Measurements from ENCODE around the gene MEMO1. TPM values are rescaled to one million over a fixed set of nuclear protein-coding genes. Genes with fewer than 3 reads are reported as not detected.
"Not testable (repeated sequence)": the region's sequence is repeated elsewhere in the genome, so short reads cannot be mapped to it uniquely, and the experiment has no call there.

The MEMO1 gene
- total RNA-seq, 1 experiment from 2014 or later: 54.6 TPM

DNA sequence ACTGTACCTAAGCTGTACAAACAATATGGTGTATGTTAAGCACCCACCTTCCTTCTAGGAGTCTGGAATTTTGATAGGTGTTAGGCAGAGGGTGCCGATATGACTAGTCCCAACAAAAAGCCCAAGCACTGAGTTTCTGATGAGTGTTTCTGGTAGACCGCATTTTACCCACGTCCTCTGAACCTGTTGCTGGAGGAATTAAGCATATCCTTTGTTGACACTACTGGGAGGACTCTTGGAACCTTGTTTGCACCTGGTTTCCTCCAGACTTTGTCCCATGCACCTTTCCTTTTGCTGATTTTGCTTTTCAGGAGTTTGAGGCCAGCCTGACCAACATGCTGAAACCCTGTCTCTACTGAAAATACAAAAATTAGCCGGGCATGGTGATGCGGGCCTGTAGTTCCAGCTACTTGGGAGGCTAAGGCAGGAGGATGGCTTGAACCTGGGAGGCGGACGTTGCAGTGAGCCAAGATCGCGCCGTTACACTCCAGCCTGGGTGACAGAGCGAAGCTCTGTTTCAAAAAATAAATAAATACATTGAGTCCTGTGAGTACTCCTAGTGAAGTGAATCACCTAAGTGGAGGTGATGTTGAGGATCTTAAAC lies 41.1 kb upstream of the MEMO1 start:
- Mint-ChIP-seq H3K27me3 (ENCODE audit: insufficient read depth, unreplicated experiment) (no peaks in the 10 kb centered on the region), H3K4me1 (ENCODE audit: insufficient read depth, unreplicated experiment) (no peaks in the 10 kb centered on the region), H3K4me3 (ENCODE audit: unreplicated experiment) (no peak overlapping the region), H3K27ac (ENCODE audit: low read depth, unreplicated experiment) (no peak overlapping the region), H3K9me3 (ENCODE audit: unreplicated experiment) (no peaks in the 10 kb centered on the region), H3K36me3 (ENCODE audit: insufficient read depth, unreplicated experiment) (no peaks in the 10 kb centered on the region)
- CTCF ChIA-PET: no interaction called here
- no TSS peak for BruUV-seq (replicated peaks)
- intact Hi-C loops (cut with micrococcal nuclease): no loop called here
- DNase-seq (ENCODE audit: unreplicated experiment): no peak
- TF ChIP-seq, protein P1, sequence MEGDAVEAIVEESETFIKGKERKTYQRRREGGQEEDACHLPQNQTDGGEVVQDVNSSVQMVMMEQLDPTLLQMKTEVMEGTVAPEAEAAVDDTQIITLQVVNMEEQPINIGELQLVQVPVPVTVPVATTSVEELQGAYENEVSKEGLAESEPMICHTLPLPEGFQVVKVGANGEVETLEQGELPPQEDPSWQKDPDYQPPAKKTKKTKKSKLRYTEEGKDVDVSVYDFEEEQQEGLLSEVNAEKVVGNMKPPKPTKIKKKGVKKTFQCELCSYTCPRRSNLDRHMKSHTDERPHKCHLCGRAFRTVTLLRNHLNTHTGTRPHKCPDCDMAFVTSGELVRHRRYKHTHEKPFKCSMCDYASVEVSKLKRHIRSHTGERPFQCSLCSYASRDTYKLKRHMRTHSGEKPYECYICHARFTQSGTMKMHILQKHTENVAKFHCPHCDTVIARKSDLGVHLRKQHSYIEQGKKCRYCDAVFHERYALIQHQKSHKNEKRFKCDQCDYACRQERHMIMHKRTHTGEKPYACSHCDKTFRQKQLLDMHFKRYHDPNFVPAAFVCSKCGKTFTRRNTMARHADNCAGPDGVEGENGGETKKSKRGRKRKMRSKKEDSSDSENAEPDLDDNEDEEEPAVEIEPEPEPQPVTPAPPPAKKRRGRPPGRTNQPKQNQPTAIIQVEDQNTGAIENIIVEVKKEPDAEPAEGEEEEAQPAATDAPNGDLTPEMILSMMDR (IDR thresholded peaks at IDR 0.05; ENCODE audit: unreplicated experiment): no peak
- POLR2A ChIA-PET: interaction anchor here (1.1 to 1.3 kb wide), 2 partner anchors 11 to 12 kb away, joined by 4 to 7 read pairs; partner anchors contain the start of genes DPY30 and SPAST

DNA sequence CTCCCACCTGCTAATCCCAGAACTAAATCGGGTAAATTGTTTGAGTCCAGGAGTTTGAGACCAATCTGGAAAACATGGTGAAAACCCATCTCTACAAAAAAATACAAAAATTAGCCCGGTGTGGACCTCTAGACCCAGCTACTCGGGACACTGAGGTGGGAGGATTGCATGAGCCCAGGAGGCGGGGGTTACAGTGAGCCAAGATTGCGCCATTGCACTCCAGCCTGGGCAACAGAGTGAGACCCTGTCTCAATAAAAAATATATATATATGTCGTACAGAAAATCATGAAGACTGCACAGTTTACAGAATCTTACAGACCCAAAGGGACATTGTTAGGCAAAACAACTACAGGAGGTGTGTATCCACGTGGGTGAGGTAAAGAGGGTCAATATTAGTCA lies 32.8 kb upstream of the MEMO1 start:
- no TSS peak for BruUV-seq (replicated peaks)
- TF ChIP-seq, protein P1 (IDR thresholded peaks at IDR 0.05; ENCODE audit: unreplicated experiment): no peak
- H3K27ac Mint-ChIP-seq (ENCODE audit: low read depth, unreplicated experiment): no peak overlapping the region
- no peaks in the 10 kb centered on the region for H3K36me3 Mint-ChIP-seq (ENCODE audit: insufficient read depth, unreplicated experiment)
- POLR2A ChIA-PET: no interaction called here
- no peaks in the 10 kb centered on the region for H3K9me3 Mint-ChIP-seq (ENCODE audit: unreplicated experiment)
- CTCF ChIA-PET: no interaction called here
- H3K27me3 Mint-ChIP-seq (ENCODE audit: insufficient read depth, unreplicated experiment): no peaks in the 10 kb centered on the region
- no peak overlapping the region for H3K4me3 Mint-ChIP-seq (ENCODE audit: unreplicated experiment)
- no peak for DNase-seq (ENCODE audit: unreplicated experiment)
- intact Hi-C loops (cut with micrococcal nuclease): no loop called here
- no peaks in the 10 kb centered on the region for H3K4me1 Mint-ChIP-seq (ENCODE audit: insufficient read depth, unreplicated experiment)

DNA sequence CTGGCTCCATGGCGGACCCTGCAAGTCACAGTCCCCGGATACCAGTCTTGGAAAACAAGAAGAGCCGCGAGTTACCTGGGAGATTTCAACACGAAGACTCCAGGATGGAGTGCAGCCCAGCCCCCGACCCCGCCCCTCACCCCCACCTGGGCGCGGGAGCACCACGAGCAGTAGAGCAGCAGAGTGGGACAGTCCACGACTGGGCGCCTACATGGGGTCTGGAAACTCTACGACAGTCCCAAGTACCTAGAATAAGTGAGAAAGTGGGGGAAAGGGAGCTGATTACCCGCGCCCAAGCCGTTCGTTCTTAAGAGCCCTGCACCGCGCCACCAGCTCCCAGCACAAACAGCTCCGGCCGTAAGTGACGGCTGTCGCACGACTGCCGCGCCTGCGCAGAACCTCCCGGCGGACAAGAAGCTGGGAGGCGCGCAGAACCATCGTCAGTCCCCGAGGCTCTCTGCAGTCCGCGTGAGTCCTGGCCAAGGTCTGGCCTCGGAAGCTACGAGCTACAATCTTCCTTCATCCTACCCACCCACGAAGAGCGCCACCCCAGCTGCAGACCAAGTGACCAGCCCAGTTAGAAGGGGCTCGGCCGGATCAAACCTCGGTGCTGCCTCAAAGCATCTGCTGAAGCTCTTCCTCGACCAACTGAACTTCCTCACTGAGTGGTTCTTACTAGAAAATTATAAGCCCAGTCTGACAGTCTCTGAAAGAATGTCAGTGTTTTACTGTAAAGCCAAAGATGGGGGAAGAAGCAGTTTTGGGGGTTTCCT lies 28.8 kb upstream of the MEMO1 start, which contains the start of gene DPY30:
DPY30 (minus strand) TSS at position 359 of the 773 bp plus-strand sequence; CDS start at position 10, 349 bp downstream.
- CTCF ChIA-PET: interaction anchor here (0.5 to 1.3 kb wide), 5 partner anchors 13 to 157 kb away, joined by 3 to 5 read pairs (median 3); no protein-coding TSS in a partner anchor
- Mint-ChIP-seq H3K4me1 (ENCODE audit: insufficient read depth, unreplicated experiment) (no peaks in the 10 kb centered on the region), H3K27ac (ENCODE audit: low read depth, unreplicated experiment) (peak within 1 kb of the TSS; percentile 83), H3K36me3 (ENCODE audit: insufficient read depth, unreplicated experiment) (peaks cover 12% of the 10 kb centered on the region), H3K9me3 (ENCODE audit: unreplicated experiment) (no peaks in the 10 kb centered on the region), H3K4me3 (ENCODE audit: unreplicated experiment) (peak within 1 kb of the TSS; percentile 88), H3K27me3 (ENCODE audit: insufficient read depth, unreplicated experiment) (no peaks in the 10 kb centered on the region)
- DNase-seq (ENCODE audit: unreplicated experiment): peak; percentile 91
- BruUV-seq (replicated peaks): no TSS peak
- intact Hi-C loops (cut with micrococcal nuclease): no loop called here
- POLR2A ChIA-PET: interaction anchor here (0.6 to 5.6 kb wide), 26 partner anchors 8 to 457 kb away, joined by 3 to 129 read pairs (median 5); partner anchors contain the start of genes MEMO1, SLC30A6 and SPAST
- TF ChIP-seq, protein P1 (IDR thresholded peaks at IDR 0.05; ENCODE audit: unreplicated experiment): no peak

DNA sequence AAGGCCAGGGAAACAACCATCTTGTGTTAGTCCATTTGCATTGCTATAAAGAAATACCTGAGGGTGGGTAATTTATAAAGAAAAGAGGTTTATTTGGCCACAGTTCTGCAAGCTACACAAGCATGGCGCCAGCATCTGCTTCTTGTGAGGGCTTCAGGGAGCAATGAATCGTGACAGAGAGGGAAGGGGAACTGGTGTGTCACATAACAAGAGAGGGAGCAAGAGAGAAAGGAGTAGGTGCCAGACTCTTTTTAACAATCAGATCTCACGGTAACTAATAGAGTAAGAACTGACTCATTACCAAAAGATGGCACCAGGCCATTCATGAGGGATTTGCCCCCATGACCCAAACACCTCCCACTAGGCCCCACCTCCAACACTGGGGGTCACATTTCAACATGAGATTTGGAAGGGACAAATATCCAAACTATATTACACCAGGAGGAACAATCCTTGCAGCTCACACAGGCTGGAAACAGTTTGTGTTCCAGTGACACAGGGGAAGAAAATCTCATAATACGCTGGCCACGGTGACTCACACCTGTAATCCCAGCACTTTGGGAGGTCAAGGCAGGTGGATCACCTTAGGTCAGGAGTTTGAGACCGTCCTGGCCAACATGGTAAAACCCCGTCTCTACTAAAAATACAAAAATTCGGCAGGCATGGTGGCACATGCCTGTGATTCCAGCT lies 23.5 kb upstream of the MEMO1 start:
- POLR2A ChIA-PET: not testable (repeated sequence)
- peak overlapping the region; percentile 9 for H3K27ac Mint-ChIP-seq (ENCODE audit: low read depth, unreplicated experiment)

DNA sequence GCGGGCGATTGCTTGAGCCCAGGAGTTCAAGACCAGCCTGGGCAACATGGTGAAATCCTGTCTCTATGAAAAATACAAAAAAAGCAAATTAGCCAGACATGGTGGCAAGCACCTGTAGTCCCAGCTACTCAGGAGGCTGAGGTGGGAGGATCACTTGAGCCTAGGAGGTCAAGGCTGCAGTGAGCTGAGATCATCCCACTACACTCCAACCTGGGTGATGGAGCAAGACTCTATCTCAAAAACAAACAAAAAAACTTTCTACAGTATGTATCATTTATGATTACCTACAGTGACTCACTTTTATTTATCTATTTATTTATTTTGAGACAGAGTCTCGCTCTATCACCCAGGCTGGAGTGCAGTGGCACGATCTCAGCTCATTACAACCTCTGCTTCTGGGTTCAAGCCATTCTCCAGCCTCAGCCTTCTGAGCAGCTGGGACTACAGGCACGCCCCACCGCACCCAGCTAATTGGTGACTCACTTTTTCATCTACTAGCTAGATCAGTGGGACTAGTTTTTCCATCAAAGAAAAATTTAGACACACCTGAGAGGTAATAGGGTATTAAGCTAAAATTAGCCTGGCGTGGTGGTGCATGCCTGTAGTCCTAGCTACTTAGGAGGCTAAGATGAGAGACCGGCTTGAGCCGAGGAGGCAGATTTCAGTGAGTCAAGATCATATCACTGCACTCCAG lies 8.1 kb upstream of the MEMO1 start:
- BruUV-seq (replicated peaks); intact Hi-C loops (cut with micrococcal nuclease); H3K27ac Mint-ChIP-seq (ENCODE audit: low read depth, unreplicated experiment); H3K27me3 Mint-ChIP-seq (ENCODE audit: insufficient read depth, unreplicated experiment); H3K4me1 Mint-ChIP-seq (ENCODE audit: insufficient read depth, unreplicated experiment); H3K9me3 Mint-ChIP-seq (ENCODE audit: unreplicated experiment); H3K4me3 Mint-ChIP-seq (ENCODE audit: unreplicated experiment): not testable (repeated sequence)
- CTCF ChIA-PET: interaction anchor here (0.7 to 0.8 kb wide), 2 partner anchors 19 to 132 kb away, joined by 3 to 4 read pairs; no protein-coding TSS in a partner anchor
- DNase-seq (ENCODE audit: unreplicated experiment): peak; percentile 16
- POLR2A ChIA-PET: interaction anchor here (0.6 to 1.5 kb wide), 5 partner anchors 10 to 88 kb away, joined by 4 to 6 read pairs (median 5); partner anchors contain the start of gene DPY30
- H3K36me3 Mint-ChIP-seq (ENCODE audit: insufficient read depth, unreplicated experiment): peaks cover 48% of the 10 kb centered on the region

More for the DNA sequence above, 23.5 kb upstream of the MEMO1 start:
- H3K9me3 Mint-ChIP-seq (ENCODE audit: unreplicated experiment); H3K27me3 Mint-ChIP-seq (ENCODE audit: insufficient read depth, unreplicated experiment); BruUV-seq (replicated peaks); H3K4me3 Mint-ChIP-seq (ENCODE audit: unreplicated experiment); intact Hi-C loops (cut with micrococcal nuclease): not testable (repeated sequence)
- CTCF ChIA-PET: interaction anchor here (0.6 kb wide), 1 partner anchor 240 kb away, joined by 3 read pairs; no protein-coding TSS in a partner anchor
- DNase-seq (ENCODE audit: unreplicated experiment): peak; percentile 61
- Mint-ChIP-seq H3K36me3 (ENCODE audit: insufficient read depth, unreplicated experiment) (peaks cover 41% of the 10 kb centered on the region), H3K4me1 (ENCODE audit: insufficient read depth, unreplicated experiment) (peaks cover 14% of the 10 kb centered on the region)

Data from MCF 10A (cell line).